Activated CD4-positive, alpha-beta T cell treated with anti-CD3 and anti-CD28 coated beads for 24 hours (primary cell): ENCODE results near the gene TXLNA.
A peak's percentile ranks its signal among the peaks of the same experiment; 100 is the strongest.

Source experiments
- DNase-seq, 2 donors: peaks; one replicate each; pipeline ENCODE4 v3.0.0-alpha.2; 2020; ENCODE audit warnings: low read depth in 2 of 2

The TXLNA gene

GRCh38 chr1:32215629-32216480 lies 36.4 kb downstream of the TXLNA start:
- DNase-seq = peak; percentile 39 to 47

- DNase-seq = no peak
Measured at GRCh38 chr1:32216566-32216965, 37.1 kb downstream of the TXLNA start.

GRCh38 chr1:32219022-32219421 lies 39.5 kb downstream of the TXLNA start:
- DNase-seq = no peak

GRCh38 chr1:32220746-32221580 lies 41.5 kb downstream of the TXLNA start:
- DNase-seq = no peak

- no peak for DNase-seq
Measured at GRCh38 chr1:32221581-32221979, 42.1 kb downstream of the TXLNA start.

GRCh38 chr1:32221980-32222755 lies 42.7 kb downstream of the TXLNA start, which contains the start of the genes EIF3I and TMEM234:
Gene EIF3I (plus strand): TSS chr1:32222407. CDS start chr1:32222442, 35 bp downstream.
Gene TMEM234 (minus strand): TSS chr1:32222353. CDS start chr1:32222322, 31 bp downstream.
- peak; percentile 82 to 85 for DNase-seq

- DNase-seq = no peak
Measured at GRCh38 chr1:32223683-32224082, 44.2 kb downstream of the TXLNA start.

GRCh38 chr1:32224285-32224684 lies 44.8 kb downstream of the TXLNA start:
- no peak for DNase-seq

GRCh38 chr1:32228771-32229170 lies 49.3 kb downstream of the TXLNA start:
- DNase-seq = no peak

GRCh38 chr1:32231843-32232432 lies 52.5 kb downstream of the TXLNA start:
- DNase-seq = no peak

GRCh38 chr1:32232558-32233304 lies 53.3 kb downstream of the TXLNA start:
- DNase-seq = no peak

- DNase-seq = no peak
Measured at GRCh38 chr1:32234792-32235191, 55.3 kb downstream of the TXLNA start.

- DNase-seq = no peak
Measured at GRCh38 chr1:32239337-32239736, 59.9 kb downstream of the TXLNA start.

GRCh38 chr1:32239790-32240139 lies 60.3 kb downstream of the TXLNA start:
- DNase-seq = no peak

- DNase-seq = no peak
Measured at GRCh38 chr1:32240140-32240951, 60.9 kb downstream of the TXLNA start.

- DNase-seq = no peak
Measured at GRCh38 chr1:32241001-32241763, 61.7 kb downstream of the TXLNA start.

GRCh38 chr1:32242341-32242851 lies 62.9 kb downstream of the TXLNA start:
- DNase-seq = no peak

- no peak for DNase-seq
Measured at GRCh38 chr1:32246888-32247273, 67.4 kb downstream of the TXLNA start, which contains the start of gene FAM167B. Gene FAM167B (plus strand): TSS chr1:32247222. CDS start chr1:32247422, 200 bp downstream.

- DNase-seq = no peak
Measured at GRCh38 chr1:32247452-32247851, 68.0 kb downstream of the TXLNA start.
